ENCODE data around the gene SIAH2.

Gene SIAH2

DNA sequence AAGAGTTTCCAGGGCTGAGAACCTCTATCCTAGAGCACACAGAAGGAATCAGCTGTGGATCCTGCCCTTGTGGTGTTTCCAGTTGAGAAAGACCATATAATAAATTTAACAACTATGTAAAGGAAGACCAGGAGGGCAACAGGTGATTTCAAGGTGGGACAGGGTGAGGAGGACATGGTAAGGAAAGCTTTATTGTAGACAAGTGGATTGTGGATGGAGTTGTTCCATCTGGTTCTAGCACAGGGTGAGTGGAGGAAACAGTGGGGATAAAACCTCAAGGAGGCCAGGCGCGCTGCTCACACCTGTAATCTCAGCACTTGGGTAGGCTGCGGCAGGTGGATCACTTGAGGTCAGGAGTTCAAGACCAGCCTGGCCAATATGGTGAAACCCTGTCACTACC, 17.1 kb downstream of the SIAH2 start:
- no peak overlapping the region for H3K4me3 ChIP-seq (ENCODE audit: low read depth, low read length)
- TF ChIP-seq, protein P1, sequence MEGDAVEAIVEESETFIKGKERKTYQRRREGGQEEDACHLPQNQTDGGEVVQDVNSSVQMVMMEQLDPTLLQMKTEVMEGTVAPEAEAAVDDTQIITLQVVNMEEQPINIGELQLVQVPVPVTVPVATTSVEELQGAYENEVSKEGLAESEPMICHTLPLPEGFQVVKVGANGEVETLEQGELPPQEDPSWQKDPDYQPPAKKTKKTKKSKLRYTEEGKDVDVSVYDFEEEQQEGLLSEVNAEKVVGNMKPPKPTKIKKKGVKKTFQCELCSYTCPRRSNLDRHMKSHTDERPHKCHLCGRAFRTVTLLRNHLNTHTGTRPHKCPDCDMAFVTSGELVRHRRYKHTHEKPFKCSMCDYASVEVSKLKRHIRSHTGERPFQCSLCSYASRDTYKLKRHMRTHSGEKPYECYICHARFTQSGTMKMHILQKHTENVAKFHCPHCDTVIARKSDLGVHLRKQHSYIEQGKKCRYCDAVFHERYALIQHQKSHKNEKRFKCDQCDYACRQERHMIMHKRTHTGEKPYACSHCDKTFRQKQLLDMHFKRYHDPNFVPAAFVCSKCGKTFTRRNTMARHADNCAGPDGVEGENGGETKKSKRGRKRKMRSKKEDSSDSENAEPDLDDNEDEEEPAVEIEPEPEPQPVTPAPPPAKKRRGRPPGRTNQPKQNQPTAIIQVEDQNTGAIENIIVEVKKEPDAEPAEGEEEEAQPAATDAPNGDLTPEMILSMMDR (IDR thresholded peaks at IDR 0.05; ENCODE audit: borderline replicate concordance, insufficient read depth, low read depth, low read length), result no peak

- no peak overlapping the region for H3K4me3 ChIP-seq (ENCODE audit: low read depth, low read length)
- TF ChIP-seq, protein P1 (IDR thresholded peaks at IDR 0.05; ENCODE audit: borderline replicate concordance, insufficient read depth, low read depth, low read length), result no peak
Measured at GRCh38 chr3:150744919-150745211, 18.1 kb downstream of the SIAH2 start.

DNA sequence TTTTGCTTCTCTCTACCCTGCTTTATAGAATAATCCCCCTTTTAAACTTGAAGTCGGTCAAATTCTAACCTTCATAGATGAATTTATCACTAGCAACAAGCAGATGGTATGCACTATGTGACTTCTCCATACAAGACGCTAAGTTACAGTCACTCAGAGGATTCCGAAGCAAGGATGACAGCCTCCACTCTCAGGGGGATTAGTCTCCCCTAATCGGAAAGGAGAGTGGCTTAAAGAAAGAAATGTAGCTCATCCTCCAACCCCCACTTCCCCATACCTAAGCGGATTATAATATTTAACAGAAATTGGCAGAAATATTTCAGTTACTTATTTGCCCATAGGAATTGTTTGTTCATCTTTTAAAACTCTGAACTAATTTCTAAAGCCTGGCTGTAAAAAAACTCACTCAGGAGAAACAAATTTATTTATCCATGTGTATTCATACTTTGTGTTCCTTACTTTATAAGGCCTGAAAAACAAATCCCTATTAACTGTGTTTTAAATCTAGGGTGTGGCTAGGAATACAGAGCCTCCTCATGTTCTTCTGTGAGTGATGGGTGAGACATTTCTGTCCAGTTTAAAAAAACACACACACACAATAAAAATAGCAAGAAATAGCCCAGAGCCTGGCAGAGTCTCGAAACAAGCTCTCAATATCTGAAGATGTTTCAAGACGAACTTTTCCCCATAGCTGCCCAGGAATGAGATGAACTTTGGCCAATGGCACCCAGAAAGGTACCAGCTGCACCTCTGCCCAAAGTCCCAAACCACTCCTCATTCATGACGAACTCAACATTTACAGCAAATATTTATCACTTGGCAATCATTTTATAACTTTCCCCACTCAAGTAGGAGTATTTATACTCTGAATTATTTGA, 18.7 kb downstream of the SIAH2 start:
- TF ChIP-seq, protein P1 (IDR thresholded peaks at IDR 0.05; ENCODE audit: borderline replicate concordance, insufficient read depth, low read depth, low read length), result no peak
- H3K4me3 ChIP-seq (ENCODE audit: low read depth, low read length), result no peak overlapping the region

GRCh38 chr3:150743508-150743907, 19.5 kb downstream of the SIAH2 start:
- no peak overlapping the region for H3K4me3 ChIP-seq (ENCODE audit: low read depth, low read length)
- TF ChIP-seq, protein P1 (IDR thresholded peaks at IDR 0.05; ENCODE audit: borderline replicate concordance, insufficient read depth, low read depth, low read length), result no peak

DNA sequence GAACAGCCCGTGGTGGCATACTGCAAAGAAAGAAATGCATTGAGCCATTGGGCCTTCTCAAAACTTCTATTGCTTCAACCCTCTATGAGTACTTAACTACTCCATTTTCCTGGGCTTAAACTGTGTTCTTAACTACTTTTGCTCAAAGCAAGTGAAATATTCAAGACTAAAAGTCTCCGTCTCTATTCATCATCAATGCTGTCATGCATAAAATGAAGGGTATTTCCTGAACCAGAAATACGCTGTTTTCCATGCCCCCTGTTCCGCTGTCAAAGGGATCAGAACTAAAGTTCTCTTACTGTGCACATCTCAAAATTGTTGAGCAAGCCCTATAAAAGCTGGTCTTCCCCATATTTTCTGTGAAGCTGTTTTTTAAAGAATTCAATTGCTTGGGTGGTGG, 20.3 kb downstream of the SIAH2 start:
- TF ChIP-seq, protein P1 (IDR thresholded peaks at IDR 0.05; ENCODE audit: borderline replicate concordance, insufficient read depth, low read depth, low read length), result no peak

DNA sequence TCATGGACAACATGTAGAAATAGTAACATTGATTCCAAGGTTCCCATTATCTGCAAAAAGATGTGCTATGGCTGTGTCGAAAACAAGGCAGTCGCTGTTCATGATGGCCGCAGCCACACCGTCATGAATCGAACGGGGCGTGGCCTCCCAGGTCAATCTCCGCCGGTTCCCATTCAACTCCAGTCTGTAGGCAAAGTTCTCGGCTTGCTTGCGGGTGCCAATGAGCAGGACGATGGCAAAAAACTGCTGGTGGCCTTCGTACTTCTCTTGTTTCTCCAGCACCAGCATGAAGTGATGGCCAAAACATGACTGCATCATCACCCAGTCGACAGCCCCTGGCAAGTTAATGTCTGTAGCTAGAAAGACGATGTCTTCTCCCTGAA, 20.8 kb downstream of the SIAH2 start:
- TF ChIP-seq, protein P1 (IDR thresholded peaks at IDR 0.05; ENCODE audit: borderline replicate concordance, insufficient read depth, low read depth, low read length), result no peak
- H3K4me3 ChIP-seq (ENCODE audit: low read depth, low read length), result no peak overlapping the region

More for the DNA sequence above, 20.3 kb downstream of the SIAH2 start:
- no peak overlapping the region for H3K4me3 ChIP-seq (ENCODE audit: low read depth, low read length)

- H3K4me3 ChIP-seq (ENCODE audit: low read depth, low read length), result no peak overlapping the region
- TF ChIP-seq, protein P1 (IDR thresholded peaks at IDR 0.05; ENCODE audit: borderline replicate concordance, insufficient read depth, low read depth, low read length), result no peak
Measured at GRCh38 chr3:150741497-150742140, 21.4 kb downstream of the SIAH2 start.
